CD14-positive monocyte (primary cell): ENCODE data around the gene IMPACT. TPM values are rescaled to one million over a fixed set of nuclear protein-coding genes. Genes with fewer than 3 reads are reported as not detected.

Source experiments
- DNase-seq, 3 donors: peaks; one replicate each; pipeline ENCODE4 v3.0.0-alpha.2; 2011 to 2022
- H2AFZ ChIP-seq: 2 replicates; pipeline ENCODE4 v1.6.0; 2012; ENCODE audit warnings: mild to moderate bottlenecking, low read depth, low read length, inconsistent platforms; ENCODE audit not compliant: insufficient read depth, poor library complexity, severe bottlenecking
- H3K27ac ChIP-seq, 2 donors: 1 replicate in 1 of 2; 2 replicates in 1 of 2; pipeline ENCODE4 v1.5.1; 2012 to 2013; ENCODE audit warnings: low read length in 2 of 2, control low read depth in 1 of 2, inconsistent platforms in 1 of 2, low read depth in 1 of 2, mild to moderate bottlenecking in 1 of 2
- H3K27me3 ChIP-seq, 2 donors: one replicate each; pipeline versions ENCODE4 v1.6.0 to v1.6.1; 2011 to 2013; ENCODE audit warnings: low read length in 2 of 2; ENCODE audit not compliant: control insufficient read depth in 2 of 2, insufficient read depth in 2 of 2
- H3K36me3 ChIP-seq, 2 donors: replicated peaks in 1 of 2; 1 replicate in 1 of 2; 2 replicates in 1 of 2; pipeline versions ENCODE4 v1.5.1 to v1.6.1; 2012 to 2013; ENCODE audit warnings: low read length in 2 of 2, control low read depth in 1 of 2, inconsistent platforms in 1 of 2, mild to moderate bottlenecking in 1 of 2; ENCODE audit not compliant: insufficient read depth in 2 of 2, control insufficient read depth in 1 of 2
- H3K4me1 ChIP-seq, 2 donors: 1 replicate in 1 of 2; 2 replicates in 1 of 2; pipeline versions ENCODE4 v1.5.1 to v1.6.1; 2012 to 2013; ENCODE audit warnings: low read length in 2 of 2, control low read depth in 1 of 2, inconsistent platforms in 1 of 2, mild to moderate bottlenecking in 1 of 2, moderate library complexity in 1 of 2; ENCODE audit not compliant: insufficient read depth in 2 of 2, control insufficient read depth in 1 of 2
- H3K4me2 ChIP-seq: replicated peaks from 2 replicates; pipeline ENCODE3; 2012; ENCODE audit warnings: low read length, moderate library complexity, mild to moderate bottlenecking; ENCODE audit not compliant: poor library complexity, severe bottlenecking; ENCODE audit errors: extremely low read depth
- H3K4me3 ChIP-seq, 3 experiments: fragments of 200-600 bp in 1 of 3; sonication (generic) in 1 of 3; replicated peaks in 1 of 3; 1 replicate in 2 of 3; 2 replicates in 1 of 3; pipeline ENCODE4 v1.5.1; 2011 to 2013; ENCODE audit warnings: low read length in 3 of 3, mild to moderate bottlenecking in 3 of 3, control low read depth in 2 of 3, low read depth in 2 of 3, inconsistent platforms in 1 of 3, moderate library complexity in 1 of 3
- H3K79me2 ChIP-seq: 2 replicates; pipeline ENCODE4 v1.6.0; 2012; ENCODE audit warnings: mild to moderate bottlenecking, control low read depth, inconsistent platforms, low read length, moderate library complexity; ENCODE audit not compliant: insufficient read depth
- H3K9ac ChIP-seq: 2 replicates; pipeline ENCODE4 v1.6.0; 2017; ENCODE audit warnings: low read length, mild to moderate bottlenecking; ENCODE audit not compliant: insufficient read depth, poor library complexity, severe bottlenecking
- H3K9me3 ChIP-seq, 2 donors: replicated peaks in 1 of 2; 1 replicate in 1 of 2; 2 replicates in 1 of 2; pipeline versions ENCODE4 v1.5.1 to v1.6.1; 2012 to 2013; ENCODE audit warnings: low read length in 2 of 2, control low read depth in 1 of 2; ENCODE audit not compliant: control insufficient read depth in 1 of 2, insufficient read depth in 1 of 2
- H4K20me1 ChIP-seq: 2 replicates; pipeline ENCODE4 v1.6.0; 2012; ENCODE audit warnings: mild to moderate bottlenecking, low read length, control low read depth, moderate library complexity; ENCODE audit not compliant: insufficient read depth
- H3K27ac Mint-ChIP-seq, 7 donors: one replicate each; pipeline ENCODE4 v1.8.0; 2020; ENCODE audit warnings: mild to moderate bottlenecking in 7 of 7, mixed read lengths in 7 of 7, moderate library complexity in 6 of 7, inconsistent platforms in 2 of 7
- H3K27me3 Mint-ChIP-seq, 3 donors: one replicate each; pipeline ENCODE4 v1.8.0; 2021 to 2022; ENCODE audit warnings: low read depth in 3 of 3, mild to moderate bottlenecking in 3 of 3, mixed read lengths in 3 of 3, moderate library complexity in 3 of 3, inconsistent platforms in 1 of 3
- H3K36me3 Mint-ChIP-seq, 2 donors: one replicate each; pipeline ENCODE4 v1.8.0; 2020; ENCODE audit warnings: mixed read lengths in 2 of 2, inconsistent platforms in 1 of 2, mild to moderate bottlenecking in 1 of 2
- H3K4me1 Mint-ChIP-seq: one replicate; pipeline ENCODE4 v1.8.0; 2020; ENCODE audit warnings: mild to moderate bottlenecking, mixed read lengths
- H3K4me3 Mint-ChIP-seq, 2 donors: one replicate each; pipeline ENCODE4 v1.8.0; 2020; ENCODE audit warnings: mild to moderate bottlenecking in 2 of 2, mixed read lengths in 2 of 2, moderate library complexity in 1 of 2
- H3K9me3 Mint-ChIP-seq, 7 donors: one replicate each; pipeline ENCODE4 v1.8.0; 2020 to 2022; ENCODE audit warnings: mixed read lengths in 7 of 7, mild to moderate bottlenecking in 6 of 7, moderate library complexity in 6 of 7, inconsistent platforms in 2 of 7
- CTCF ChIP-seq: fragments of 200-600 bp; IDR thresholded peaks from one replicate; pipeline ENCODE4 v1.8.0; 2022; ENCODE audit warnings: antibody characterized with exemption, mild to moderate bottlenecking
- WGBS: methylation state at CpG from one replicate; pipeline ENCODE4 v1.1.5; 2013; ENCODE audit warnings: missing lambda C conversion rate; ENCODE audit not compliant: insufficient coverage; 5-methylcytosine and 5-hydroxymethylcytosine counted together
- intact Hi-C, 2 donors: fragments of 100-400 bp; cut with micrococcal nuclease; formaldehyde crosslinking; loops; one replicate each; pipeline versions ENCODE4 v1.15.0 to v1.15.1; 2023
- polyA plus RNA-seq, 3 donors: library from polyadenylated mRNA; depleted of rRNA in 1 of 3; unstranded in 2 of 3; stranded (reverse) in 1 of 3; fragments of 300-500 nt in 2 of 3; fragments of >200 nt in 1 of 3; fragmentation: Illumina TruSeq in 2 of 3; gene quantifications; 1 replicate in 2 of 3; 2 replicates in 1 of 3; pipeline ENCODE4 v1.2.3, GENCODE V29; 2012 to 2021

IMPACT gene
- polyA plus RNA-seq, 3 donors = 8.9 to 19.7 (median 15.8) TPM

GRCh38 chr18:24429188-24429587 is 2.7 kb downstream of the IMPACT start:
- intact Hi-C loops = no loop called here
- TF ChIP-seq CTCF = no peak
- Histone ChIP-seq H3K79me2 (peaks cover 12% of the 10 kb centered on the region), H3K9ac (no peak overlapping the region), H2AFZ (no peak overlapping the region), H4K20me1 (no peaks in the 10 kb centered on the region), H3K4me3 (no peak overlapping the region), H3K27me3 (peaks cover 2 to 6% of the 10 kb centered on the region in 2 donors), H3K27ac (no peak overlapping the region), H3K36me3 (peaks cover 3 to 9% of the 10 kb centered on the region in 2 donors), H3K4me1 (peaks cover 15 to 20% of the 10 kb centered on the region in 2 donors), H3K4me2 (no peak overlapping the region), H3K9me3 (no peaks in the 10 kb centered on the region)
- Mint-ChIP-seq H3K27me3 (peaks cover 4 to 7% (median 7%) of the 10 kb centered on the region in 3 donors), H3K9me3 (peaks cover 0 to 12% (median 5%) of the 10 kb centered on the region in 7 donors), H3K4me1 (peaks cover 24% of the 10 kb centered on the region), H3K4me3 (no peak overlapping the region), H3K36me3 (peaks cover 22 to 25% of the 10 kb centered on the region in 2 donors), H3K27ac (no peak overlapping the region)
- 100% methylated on average over 1 of the region's 4 CpGs for WGBS
- no peak for DNase-seq

- Histone ChIP-seq H3K27ac (no peak overlapping the region), H3K4me2 (no peak overlapping the region), H3K27me3 (no peaks in the 10 kb centered on the region), H3K4me1 (peaks cover 2 to 5% of the 10 kb centered on the region in 2 donors), H3K36me3 (peaks cover 15 to 31% of the 10 kb centered on the region in 2 donors), H2AFZ (no peak overlapping the region), H3K4me3 (no peak overlapping the region), H3K9me3 (no peaks in the 10 kb centered on the region), H3K79me2 (peaks cover 2% of the 10 kb centered on the region), H3K9ac (no peak overlapping the region), H4K20me1 (no peaks in the 10 kb centered on the region)
- Mint-ChIP-seq H3K27me3 (peaks cover 0 to 2% (median 0%) of the 10 kb centered on the region in 3 donors), H3K4me3 (no peak overlapping the region), H3K27ac (peak overlapping the region in 1 of 7 donors; percentile 7), H3K4me1 (peaks cover 14% of the 10 kb centered on the region), H3K9me3 (no peaks in the 10 kb centered on the region), H3K36me3 (peaks cover 36 to 39% of the 10 kb centered on the region in 2 donors)
- 50% methylated on average over 2 of the region's 3 CpGs for WGBS
- TF ChIP-seq CTCF = no peak
- peak in 1 of 3 donors; percentile 9 for DNase-seq
- intact Hi-C loops = loop anchor here in 1 of 2 donors (10.0 kb wide), 1 partner anchor 58 kb away; no protein-coding TSS in a partner anchor
Observed at GRCh38 chr18:24432618-24433017, 6.1 kb downstream of the IMPACT start.
